ENCODE results near the gene OCEL1. TPM values are rescaled to one million over a fixed set of nuclear protein-coding genes. Genes with fewer than 3 reads are reported as not detected.

Gene OCEL1
- total RNA-seq, 1 donor, result 3.3 TPM

DNA sequence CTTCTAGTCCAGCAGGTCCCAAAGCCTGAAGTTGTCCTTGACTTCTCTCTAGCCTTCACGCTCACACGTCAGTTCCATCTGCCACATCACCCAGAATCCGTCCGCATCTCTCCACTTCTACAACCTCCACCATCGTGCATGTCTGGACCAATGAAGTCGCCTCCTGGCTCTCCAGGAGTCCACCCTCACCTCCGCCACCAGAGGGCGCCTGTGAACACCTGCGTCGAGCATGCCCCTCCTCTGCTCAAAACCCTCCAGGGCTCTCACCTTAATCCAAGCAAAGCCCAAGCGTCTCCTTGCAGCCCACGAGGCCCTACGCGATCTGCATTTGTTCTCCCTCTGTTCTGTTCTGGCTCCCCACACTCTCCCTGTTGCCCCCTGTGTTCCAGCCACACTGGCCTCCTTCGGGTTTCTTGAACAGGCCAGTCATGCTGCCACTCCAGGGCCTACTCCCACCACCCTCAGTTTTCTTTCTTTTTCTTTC lies 34.9 kb downstream of the OCEL1 start:
- Histone ChIP-seq H3K9me3 (ENCODE audit: low read depth, low read length) (peaks cover 9% of the 10 kb centered on the region), H3K79me2 (ENCODE audit: insufficient read depth, low read length) (no peaks in the 10 kb centered on the region), H3K27me3 (ENCODE audit: insufficient read depth, low read length) (no peaks in the 10 kb centered on the region), H3K4me3 (ENCODE audit: insufficient read depth, low read length) (no peak overlapping the region), H3K4me1 (ENCODE audit: insufficient read depth, low read length) (no peaks in the 10 kb centered on the region), H3K4me2 (ENCODE audit: insufficient read depth, low read length) (no peak overlapping the region), H4K20me1 (ENCODE audit: insufficient read depth, low read length) (no peaks in the 10 kb centered on the region), H3K27ac (ENCODE audit: low read depth, low read length) (no peak overlapping the region), H3K36me3 (ENCODE audit: insufficient read depth, low read length) (no peaks in the 10 kb centered on the region), H2AFZ (ENCODE audit: low read length) (peak overlapping the region; percentile 51)
- TF ChIP-seq CTCF (IDR thresholded peaks at IDR 0.05; ENCODE audit: extremely low read depth, low read depth, low read length), result peak; percentile 88
- peak; percentile 94 for DNase-seq (ENCODE audit: insufficient read length, low spot score, missing footprints)

DNA sequence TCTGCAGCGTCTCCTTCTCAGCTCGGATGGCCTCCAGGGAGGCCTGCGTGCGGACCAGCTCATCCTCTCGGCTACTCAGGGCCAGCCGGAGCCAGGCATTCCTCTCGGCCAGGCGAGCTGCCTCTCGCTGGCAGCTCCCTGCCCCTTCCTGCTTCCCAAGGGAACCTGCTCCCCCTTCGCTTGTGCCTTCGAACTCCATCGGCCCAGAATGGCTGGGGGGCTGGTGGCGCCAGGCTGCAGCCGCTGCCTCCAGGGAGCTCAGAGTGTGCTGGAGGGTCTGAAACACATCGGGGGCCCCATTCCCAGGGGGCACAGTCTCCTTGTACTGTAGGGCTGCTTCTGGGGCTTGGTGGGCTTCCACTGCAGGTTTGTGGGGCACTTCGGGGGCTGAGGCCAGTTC lies 36.5 kb downstream of the OCEL1 start:
- no peaks in the 10 kb centered on the region for H3K36me3 ChIP-seq (ENCODE audit: insufficient read depth, low read length)

GRCh38 chr19:17263712-17264640 lies 38.0 kb downstream of the OCEL1 start:
- H3K36me3 ChIP-seq (ENCODE audit: insufficient read depth, low read length), result peaks cover 3% of the 10 kb centered on the region
- peak; percentile 50 for DNase-seq (ENCODE audit: insufficient read length, low spot score, missing footprints)
- no peak overlapping the region for H3K4me2 ChIP-seq (ENCODE audit: insufficient read depth, low read length)
- H3K4me3 ChIP-seq (ENCODE audit: insufficient read depth, low read length), result no peak overlapping the region
- H3K27ac ChIP-seq (ENCODE audit: low read depth, low read length), result no peak overlapping the region
- no peak overlapping the region for H2AFZ ChIP-seq (ENCODE audit: low read length)
- no peak for TF ChIP-seq CTCF (IDR thresholded peaks at IDR 0.05; ENCODE audit: extremely low read depth, low read depth, low read length)
- H3K79me2 ChIP-seq (ENCODE audit: insufficient read depth, low read length), result peaks cover 13% of the 10 kb centered on the region
- H3K4me1 ChIP-seq (ENCODE audit: insufficient read depth, low read length), result peaks cover 8% of the 10 kb centered on the region
- H3K9me3 ChIP-seq (ENCODE audit: low read depth, low read length), result peaks cover 9% of the 10 kb centered on the region
- H4K20me1 ChIP-seq (ENCODE audit: insufficient read depth, low read length), result no peaks in the 10 kb centered on the region
- no peaks in the 10 kb centered on the region for H3K27me3 ChIP-seq (ENCODE audit: insufficient read depth, low read length)

More for the DNA sequence above, 36.5 kb downstream of the OCEL1 start:
- peak; percentile 73 for DNase-seq (ENCODE audit: insufficient read length, low spot score, missing footprints)
- Histone ChIP-seq H4K20me1 (ENCODE audit: insufficient read depth, low read length) (no peaks in the 10 kb centered on the region), H3K79me2 (ENCODE audit: insufficient read depth, low read length) (peaks cover under 1% of the 10 kb centered on the region), H3K27ac (ENCODE audit: low read depth, low read length) (no peak overlapping the region), H3K4me3 (ENCODE audit: insufficient read depth, low read length) (no peak overlapping the region), H3K27me3 (ENCODE audit: insufficient read depth, low read length) (no peaks in the 10 kb centered on the region), H3K4me1 (ENCODE audit: insufficient read depth, low read length) (no peaks in the 10 kb centered on the region), H2AFZ (ENCODE audit: low read length) (no peak overlapping the region), H3K4me2 (ENCODE audit: insufficient read depth, low read length) (no peak overlapping the region), H3K9me3 (ENCODE audit: low read depth, low read length) (peaks cover 9% of the 10 kb centered on the region)
- TF ChIP-seq CTCF (IDR thresholded peaks at IDR 0.05; ENCODE audit: extremely low read depth, low read depth, low read length), result no peak

DNA sequence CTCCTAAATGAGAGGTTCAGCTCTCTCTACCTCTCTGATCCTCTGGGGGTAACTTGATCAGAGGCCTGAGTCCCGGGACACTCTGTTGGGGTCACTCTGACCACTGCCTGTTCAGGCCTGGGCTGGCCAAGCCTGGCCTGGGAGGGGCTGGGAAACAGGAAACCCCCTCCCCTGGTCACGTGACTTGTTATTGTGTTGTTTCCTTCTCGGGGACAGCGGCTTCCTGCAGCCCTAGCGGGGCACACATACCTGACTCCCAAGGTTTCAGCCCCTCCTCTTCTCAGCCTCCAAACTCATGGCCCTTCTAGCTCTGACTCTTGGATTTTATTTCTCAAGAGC lies 38.6 kb downstream of the OCEL1 start, which contains the start of gene USHBP1:
TSS of gene USHBP1 (minus strand) at position 105 of the 339 bp plus-strand sequence. CDS start 446 bp downstream, outside the sequence.
- Histone ChIP-seq H3K27ac (ENCODE audit: low read depth, low read length) (no peak within 1 kb of the TSS), H3K4me3 (ENCODE audit: insufficient read depth, low read length) (no peak within 1 kb of the TSS), H3K79me2 (ENCODE audit: insufficient read depth, low read length) (peaks cover 14% of the 10 kb centered on the region), H3K4me1 (ENCODE audit: insufficient read depth, low read length) (peaks cover 8% of the 10 kb centered on the region), H3K36me3 (ENCODE audit: insufficient read depth, low read length) (peaks cover 9% of the 10 kb centered on the region), H4K20me1 (ENCODE audit: insufficient read depth, low read length) (no peaks in the 10 kb centered on the region), H3K9me3 (ENCODE audit: low read depth, low read length) (peaks cover 4% of the 10 kb centered on the region), H3K4me2 (ENCODE audit: insufficient read depth, low read length) (no peak within 1 kb of the TSS), H2AFZ (ENCODE audit: low read length) (no peak within 1 kb of the TSS), H3K27me3 (ENCODE audit: insufficient read depth, low read length) (no peaks in the 10 kb centered on the region)
- no peak for TF ChIP-seq CTCF (IDR thresholded peaks at IDR 0.05; ENCODE audit: extremely low read depth, low read depth, low read length)
- DNase-seq (ENCODE audit: insufficient read length, low spot score, missing footprints), result peak; percentile 51
